ENCODE results near the gene REEP5.
"Not testable (repeated sequence)": the region's sequence is repeated elsewhere in the genome, so short reads cannot be mapped to it uniquely, and the experiment has no call there.

Gene REEP5

DNA sequence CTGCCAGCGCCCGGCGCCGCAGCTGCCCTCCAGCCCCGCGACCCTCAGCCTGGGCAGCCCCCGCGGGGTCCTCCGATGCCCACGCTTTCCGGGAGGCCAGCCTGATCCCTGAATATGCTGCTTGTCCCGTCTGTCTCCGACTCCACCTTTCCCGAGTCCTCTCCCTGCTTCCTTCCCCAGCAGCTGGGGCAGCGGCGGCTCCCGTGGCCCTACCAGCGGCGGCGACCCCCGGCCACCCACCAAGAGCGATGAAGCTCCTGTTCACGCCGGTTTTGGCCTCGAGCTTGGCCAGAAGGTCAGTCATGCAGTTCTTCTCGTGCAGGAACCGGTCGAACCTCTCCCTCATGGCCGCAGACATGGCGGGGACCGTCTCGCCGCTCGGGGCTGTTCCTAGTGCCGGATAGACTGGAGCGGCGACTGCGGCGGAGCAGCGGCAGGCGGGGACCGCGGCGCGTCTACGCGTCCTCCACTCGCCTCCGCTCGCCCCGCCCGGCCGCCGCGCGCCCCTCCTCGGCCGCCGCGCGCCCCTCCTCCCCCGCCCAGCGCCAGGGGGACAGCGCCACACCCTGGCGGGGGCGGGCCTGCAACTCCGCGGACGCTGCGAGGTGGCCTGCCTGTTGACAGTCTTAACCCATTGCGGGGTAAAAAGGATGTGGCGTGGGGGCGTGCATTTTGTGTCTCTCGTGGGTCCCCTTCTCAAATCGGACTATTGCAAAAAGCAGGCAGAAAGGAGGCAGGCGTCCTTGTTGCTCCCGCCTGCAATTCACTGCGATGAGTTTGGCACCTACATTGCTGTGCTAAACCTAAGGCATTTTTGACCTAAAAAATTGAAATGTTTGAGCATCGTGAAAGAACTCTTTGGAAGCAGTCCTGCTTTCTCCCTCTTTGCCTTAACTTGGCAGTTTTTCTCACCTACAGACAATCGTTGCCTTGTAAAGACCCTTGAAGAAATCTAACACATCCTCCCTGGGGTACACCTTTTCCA lies at the start of gene REEP5:
Gene REEP5, minus strand, starts transcription at position 395 of the 985 bp plus-strand sequence. Its CDS starts 37 bp downstream, at position 358.
- peak; percentile 96 for DNase-seq (ENCODE audit: low spot score)

DNA sequence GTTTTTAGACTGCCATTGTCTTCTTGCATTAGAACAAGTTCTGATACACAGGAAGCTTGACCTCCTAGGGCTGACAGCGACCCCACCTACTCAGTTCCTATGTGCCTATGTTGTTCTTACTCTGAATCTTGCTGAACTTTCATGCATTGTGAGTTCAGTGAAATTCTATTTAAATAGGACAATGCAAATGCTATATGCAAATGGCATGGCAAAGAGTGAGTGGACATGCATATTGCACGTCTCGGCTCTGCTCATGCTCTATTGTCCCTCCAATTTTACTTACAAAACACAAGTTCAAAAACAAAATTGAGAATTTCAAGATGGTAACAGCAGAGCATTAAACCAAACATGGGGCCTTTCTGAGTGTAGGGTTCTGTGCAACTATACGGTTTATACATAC lies 49.2 kb upstream of the REEP5 start:
- no peak for DNase-seq (ENCODE audit: low spot score)

DNA sequence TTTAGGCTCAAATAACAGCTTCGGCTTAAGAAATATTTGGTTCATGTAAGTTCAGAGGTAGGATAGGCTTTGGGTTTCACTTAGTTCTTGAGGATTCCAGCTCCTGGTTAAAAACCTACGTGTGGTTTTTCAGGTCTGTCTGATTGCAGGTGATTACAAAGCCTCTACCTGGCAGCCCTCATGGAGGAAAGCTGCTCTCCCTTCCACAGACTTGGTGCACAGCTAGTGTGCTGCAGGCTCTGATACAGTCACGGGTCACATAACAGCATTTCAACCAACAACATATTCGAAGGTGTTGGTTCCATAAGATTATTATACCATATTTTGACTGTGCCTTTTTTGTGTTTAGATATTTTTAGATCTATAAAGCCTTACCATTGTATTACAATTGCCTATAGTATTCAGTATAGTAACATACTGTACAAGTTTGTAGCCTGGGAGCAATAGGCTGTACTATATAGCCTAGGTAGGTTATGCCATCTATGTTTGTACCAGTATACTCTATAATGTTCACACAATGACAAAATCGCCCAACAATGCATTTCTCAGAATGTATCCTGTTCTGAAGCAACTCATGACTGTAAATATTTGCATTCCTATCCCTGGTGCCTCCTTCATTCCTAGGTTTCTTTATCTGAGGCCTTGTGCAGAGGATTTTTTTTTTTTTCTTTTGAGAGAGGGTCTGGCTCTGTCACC lies 46.5 kb upstream of the REEP5 start:
- DNase-seq (ENCODE audit: low spot score) = no peak

DNA sequence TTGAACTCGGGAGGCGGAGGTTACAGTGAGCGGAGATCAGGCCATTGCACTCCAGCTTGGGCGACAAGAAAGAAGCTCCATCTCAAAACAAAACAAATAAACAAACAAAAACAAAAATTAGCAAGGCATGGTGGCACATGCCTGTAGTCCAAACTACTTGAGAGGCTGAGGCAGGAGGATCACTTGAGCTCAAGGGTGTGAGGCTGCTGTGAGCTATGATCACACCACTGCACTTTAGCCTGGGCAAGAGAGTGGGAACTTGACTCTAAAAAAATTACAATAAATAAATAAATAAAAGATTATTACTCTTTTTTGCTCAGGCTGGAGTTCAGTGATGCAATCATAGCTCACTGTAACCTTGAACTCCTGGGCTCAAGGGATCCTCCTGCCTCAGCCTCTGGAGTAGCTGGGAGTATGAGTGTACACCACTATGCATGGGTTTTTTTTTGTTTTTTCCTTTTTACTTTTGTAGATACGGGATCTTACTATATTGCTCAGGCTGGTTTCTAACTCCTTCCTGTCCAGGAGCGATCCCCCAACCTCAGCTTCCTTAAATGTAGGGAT lies 45.6 kb upstream of the REEP5 start:
- DNase-seq (ENCODE audit: low spot score) = no peak

DNA sequence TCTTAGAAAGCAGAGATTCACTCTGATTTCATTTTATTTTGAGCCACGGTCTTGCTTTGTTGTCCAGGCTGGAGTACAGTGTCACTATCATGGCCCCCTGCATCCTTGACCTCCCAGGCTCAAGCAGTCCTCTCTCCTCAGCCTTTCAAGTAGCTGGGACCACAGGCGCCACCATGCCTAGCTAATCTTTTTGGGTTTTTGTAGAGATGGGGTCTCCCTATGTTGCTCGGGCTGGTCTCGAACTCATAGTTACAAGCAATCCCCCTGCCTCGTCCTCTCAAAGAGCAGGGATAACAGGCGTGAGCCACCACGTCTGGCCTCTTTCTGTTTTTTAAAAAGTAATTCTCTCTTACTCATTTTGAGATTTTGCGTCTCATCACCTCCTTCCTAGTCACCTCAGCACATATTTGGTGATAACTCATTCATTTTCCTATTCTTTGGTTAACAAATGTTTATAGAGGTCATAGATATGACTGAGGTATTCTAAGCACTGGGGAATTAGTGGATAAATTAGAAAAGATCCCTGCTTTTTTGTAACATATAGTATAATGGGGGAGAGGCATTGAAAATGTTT lies 43.8 kb upstream of the REEP5 start:
- no peak for DNase-seq (ENCODE audit: low spot score)

DNA sequence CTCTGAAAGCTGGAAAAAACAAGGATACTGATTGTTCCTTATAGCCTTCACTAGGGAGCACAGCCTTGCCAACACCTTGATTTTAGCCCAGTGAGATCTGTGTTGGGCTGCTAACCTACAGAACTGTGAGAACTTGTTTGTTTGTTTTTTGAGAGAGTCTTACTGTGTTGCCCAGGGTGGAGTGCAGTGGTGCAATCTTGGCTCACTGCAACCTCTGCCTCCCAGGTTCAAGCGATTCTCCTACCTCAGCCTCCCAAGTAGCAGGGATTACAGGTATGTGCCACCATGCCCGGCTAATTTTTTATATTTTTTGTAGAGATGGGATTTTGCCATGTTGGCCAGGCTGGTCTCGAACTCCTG lies 41.3 kb upstream of the REEP5 start:
- not testable (repeated sequence) for DNase-seq (ENCODE audit: low spot score)

DNA sequence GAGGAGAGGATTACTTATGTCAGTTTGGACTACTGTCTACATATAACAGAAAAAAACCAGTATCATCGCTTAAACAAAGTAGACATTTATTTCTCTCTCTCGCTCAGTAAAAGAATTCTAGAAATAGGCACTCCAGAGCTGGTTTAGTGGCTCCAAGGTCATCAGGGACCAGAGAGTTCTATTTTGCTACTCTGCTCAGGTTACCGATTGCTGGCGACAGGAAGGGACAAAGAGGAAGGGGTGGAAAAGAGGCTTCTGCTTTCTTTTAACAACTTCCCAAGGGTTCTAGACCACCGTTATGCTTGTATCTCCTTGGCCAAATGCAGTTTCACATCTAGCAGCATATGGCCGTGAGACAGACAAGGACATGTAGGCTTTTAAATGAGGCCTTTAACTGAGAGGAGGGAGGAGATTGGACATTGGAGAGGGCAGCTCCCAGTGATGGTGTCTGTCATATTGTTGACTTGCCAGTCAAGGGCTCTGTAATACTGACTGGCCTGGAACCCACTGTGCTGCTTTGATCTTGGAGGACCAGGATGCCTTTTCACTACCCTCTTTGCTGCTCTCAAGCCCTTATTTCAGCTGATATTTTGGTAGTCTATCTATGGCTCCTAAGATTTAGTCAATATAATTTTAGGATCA lies 39.0 kb upstream of the REEP5 start:
- DNase-seq (ENCODE audit: low spot score) = no peak

DNA sequence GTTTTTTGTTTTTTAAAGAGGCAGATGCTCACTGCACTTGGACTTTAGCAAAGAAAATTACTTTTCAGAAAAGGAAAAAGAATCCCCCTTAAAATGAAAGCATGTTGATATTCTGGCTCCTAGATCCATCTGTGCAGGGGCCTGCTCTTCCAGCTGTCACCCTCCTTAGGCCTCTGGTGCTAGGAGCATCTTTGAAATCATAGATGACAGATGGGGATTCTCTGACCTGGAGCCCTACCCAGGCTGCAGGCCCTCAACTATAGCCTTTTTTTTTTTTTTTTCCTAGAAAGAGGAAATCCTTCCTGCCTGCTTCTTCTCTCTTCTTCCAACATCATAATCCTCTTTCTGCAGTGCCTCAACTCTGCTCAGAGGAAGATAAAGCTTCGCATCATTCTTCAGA lies 38.3 kb upstream of the REEP5 start:
- no peak for DNase-seq (ENCODE audit: low spot score)

DNA sequence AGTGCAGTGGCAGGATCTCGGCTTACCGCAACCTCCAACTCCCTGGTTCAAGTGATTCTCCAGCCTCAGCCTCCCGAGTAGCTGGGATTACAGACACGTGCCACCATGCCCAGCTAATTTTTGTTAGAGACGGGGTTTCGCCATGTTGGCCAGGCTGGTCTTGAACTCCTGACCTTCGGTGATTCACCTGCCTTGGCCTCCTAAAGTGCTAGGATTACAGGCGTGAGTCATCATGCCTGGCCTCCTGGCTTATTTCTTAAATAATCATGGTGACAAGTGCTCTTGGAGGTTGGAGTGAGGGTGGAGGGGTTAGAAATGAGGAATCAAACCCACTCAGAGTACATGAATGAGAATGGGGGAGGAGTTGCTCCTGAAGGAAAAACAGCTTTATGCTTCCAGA lies 37.8 kb upstream of the REEP5 start:
- not testable (repeated sequence) for DNase-seq (ENCODE audit: low spot score)

DNA sequence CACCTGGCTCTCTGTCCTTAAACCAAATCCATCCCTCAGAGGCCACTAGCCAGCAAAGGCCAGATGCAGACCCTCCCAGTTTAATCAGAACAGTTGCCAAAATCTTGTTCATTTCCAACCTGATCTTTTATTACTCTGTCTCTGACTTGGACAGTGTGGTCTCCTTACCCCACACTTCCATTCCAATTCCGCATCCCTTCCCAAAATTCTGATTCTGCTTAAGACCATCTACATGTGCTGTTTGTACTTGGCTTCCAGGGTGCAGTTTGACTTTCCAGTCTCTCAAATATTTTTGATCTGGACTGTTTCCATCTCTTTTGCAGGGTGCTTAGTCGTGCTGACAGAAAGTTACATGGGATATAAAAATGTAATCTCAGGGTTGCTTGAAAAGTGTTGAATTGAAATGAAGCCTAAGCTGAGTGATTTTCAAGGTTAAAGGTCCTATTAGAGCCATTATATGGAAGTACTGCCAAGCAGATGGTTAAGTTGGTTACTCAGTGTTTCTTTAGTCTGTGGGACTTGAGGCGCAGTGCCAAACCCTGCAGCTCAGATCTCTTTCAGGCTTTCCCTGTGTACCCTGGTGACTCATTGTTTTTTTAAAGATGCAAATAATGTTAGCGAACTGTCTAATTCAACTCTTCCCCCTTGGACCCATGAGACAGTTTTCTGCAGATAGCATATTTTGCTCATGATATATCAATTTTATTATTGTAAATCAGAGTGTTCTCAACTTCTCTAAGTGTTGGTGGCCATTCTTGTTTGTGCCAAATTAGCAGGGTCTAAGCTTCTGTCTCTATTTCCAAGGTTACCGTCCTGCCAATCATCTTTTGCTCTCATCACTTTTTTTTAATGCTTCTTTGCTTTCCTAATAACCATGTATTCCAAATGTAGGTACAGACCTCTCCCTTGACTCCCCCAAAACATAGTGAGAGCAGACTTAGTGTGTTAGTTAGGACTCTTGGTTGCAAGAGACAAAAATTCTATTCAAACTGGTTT lies 36.4 kb upstream of the REEP5 start:
- peak; percentile 71 for DNase-seq (ENCODE audit: low spot score)

DNA sequence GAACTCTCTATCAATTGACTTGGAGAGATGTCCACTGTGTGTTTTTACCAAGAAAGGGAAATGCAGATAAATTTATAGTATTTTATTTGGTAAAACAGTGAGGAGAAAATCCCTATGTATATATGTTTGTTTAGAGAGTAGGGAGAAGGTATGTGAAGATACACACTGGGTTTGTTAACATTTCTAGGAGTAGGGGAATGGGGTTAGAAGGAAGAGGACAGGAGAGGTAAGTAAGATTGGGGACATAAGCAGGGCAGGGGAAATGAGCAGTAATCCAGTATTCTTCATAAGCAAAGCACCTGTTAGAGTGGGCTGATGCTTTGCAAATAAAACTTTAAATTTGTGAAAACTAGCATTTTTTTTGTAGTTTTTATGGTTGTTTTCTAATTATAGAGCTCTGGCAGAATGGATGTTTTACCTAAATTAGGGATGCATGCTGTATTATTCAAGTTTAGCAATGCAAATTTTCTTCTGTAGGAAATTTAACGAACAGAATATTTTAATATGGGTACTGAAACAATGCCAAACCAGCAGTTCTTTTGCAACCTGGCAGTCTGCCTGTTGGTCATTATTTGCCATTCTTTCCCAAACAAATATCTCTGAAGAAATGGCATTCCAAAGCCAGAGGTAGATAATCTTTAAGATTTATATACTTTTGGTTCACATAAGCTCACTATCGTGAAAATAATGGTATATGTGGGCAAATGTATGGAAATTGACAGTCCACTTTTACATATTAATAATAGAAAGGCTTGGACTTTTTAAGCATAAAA lies 35.2 kb upstream of the REEP5 start:
- DNase-seq (ENCODE audit: low spot score) = no peak

DNA sequence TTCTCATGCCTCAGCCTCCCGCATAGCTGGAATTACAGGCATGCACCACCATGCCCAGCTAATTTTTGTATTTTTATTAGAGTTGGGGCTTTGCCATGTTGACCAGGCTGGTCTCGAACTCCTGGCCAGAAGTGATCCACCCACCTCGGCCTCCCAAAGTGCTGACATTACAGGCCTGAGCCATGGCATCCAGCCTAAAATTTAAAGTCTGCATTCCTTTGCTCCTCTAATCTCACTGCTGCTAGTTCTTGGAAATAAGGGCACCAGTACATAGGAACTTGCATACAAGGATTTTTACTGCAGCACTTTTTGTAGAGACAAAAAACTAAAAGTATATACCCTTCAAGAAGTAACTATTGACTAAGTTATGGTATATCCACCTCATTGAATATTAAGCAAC lies 34.6 kb upstream of the REEP5 start:
- DNase-seq (ENCODE audit: low spot score) = no peak

DNA sequence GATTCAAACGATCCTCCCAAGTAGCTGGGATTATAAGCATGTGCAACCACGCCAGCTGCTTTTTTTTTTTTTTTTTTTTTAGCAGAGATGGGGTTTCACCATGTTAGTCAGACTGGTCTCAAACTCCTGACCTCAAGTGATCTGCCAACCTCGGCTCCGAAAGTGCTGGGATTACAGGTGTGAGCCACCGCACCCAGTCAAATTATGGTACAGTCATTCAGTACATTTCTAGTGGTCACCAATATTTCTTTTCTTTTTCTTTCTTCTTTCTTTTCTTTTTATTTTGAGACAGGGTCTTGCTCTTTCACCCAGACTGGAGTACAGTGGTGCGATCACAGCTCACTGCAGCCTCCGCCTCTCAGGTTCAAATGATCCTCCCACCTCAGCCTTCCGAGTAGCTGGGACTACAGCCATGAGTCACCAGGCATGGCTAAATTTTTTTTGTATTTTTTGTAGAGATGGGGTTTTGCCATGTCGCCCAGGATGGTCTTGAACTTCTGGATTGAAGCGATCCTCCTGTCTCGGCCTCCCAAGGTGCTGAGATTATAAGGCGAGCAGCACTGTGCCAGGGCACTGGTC lies 29.2 kb upstream of the REEP5 start:
- no peak for DNase-seq (ENCODE audit: low spot score)

DNA sequence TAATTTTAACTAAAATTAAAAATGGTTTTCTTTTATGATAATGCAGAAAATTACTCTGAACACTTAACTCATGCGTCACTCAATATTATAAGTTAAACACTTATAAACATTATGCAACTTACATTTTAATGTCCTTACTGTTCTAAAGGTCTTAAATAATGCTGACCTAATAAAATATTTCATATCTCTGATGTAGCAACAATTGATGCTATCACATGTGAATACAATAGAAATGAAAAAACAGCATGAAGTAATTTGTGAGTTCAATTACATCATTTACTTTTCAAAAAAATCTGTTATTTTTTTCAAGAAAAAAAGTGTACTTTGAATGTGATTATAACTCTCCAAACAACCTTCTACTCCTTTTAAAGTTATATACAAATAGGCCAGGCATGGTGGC lies 26.4 kb upstream of the REEP5 start:
- no peak for DNase-seq (ENCODE audit: low spot score)

DNA sequence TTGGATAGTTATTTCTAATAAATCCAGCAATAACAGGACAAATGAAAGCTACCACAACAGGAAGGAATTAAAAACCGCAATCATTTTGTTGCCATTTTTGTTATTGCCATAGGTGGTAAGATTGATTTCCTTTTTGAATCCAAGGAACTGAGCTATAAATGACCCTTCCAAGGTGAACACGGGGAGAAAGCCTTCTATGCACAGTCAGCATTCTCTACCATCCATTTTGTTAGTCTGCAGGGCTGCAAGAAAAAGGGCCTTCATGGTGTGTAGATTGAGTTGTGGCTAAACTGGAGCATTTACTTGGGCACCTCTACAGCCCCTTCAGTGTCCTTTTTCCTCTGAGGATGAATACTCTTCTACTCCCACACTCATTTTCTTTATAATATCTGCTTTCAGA lies 18.6 kb upstream of the REEP5 start:
- no peak for DNase-seq (ENCODE audit: low spot score)

DNA sequence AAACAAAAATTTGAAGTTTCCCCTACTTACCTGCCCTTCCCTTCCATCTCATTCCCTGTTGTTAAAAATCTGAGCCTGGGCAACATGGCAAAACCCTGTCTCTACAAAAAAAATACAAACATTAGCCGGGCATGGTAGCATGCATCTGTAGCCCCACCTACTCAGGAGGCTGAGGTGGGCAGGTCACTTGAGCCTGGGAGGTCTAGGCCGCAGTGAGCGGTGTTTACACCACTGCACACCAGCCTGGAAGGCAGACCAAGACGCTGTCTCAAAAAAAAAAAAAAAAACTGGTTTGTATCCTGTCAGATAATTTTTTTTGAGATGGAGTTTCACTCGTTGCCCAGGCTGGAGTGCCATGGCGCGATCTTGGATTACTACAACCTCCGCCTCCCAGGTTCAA lies 16.3 kb upstream of the REEP5 start:
- no peak for DNase-seq (ENCODE audit: low spot score)

DNA sequence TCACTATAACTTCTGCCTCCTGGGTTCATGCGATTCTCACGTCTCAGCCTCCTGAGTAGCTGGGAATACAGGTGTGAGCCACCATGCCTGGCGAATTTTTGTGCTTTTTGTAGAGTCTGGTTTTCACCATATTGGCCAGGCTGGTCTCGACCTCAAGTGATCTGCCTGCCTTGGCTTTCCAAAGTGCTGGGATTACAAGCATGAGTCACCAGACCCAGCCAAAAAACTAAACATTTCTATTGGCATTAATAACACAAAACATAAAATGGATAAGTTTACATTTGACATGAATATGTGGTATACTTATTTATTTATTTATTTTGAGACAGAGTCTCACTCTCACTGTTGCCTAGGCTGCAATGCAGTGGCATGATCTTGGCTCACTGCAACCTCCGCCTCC lies 13.6 kb upstream of the REEP5 start:
- no peak for DNase-seq (ENCODE audit: low spot score)

DNA sequence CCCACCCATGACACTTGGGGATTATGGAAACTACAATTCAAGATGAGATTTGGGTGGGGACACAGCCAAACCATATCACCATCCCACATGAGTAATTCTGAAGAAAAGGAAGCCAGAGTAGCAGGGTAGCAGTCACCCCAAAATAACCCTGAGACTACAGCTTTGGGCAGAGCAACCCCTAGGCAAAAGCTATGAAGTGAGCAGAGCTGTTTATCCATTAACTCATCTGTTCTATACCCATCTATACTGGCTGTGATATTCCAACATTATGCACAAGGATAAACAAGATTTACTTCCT lies 12.3 kb upstream of the REEP5 start:
- no peak for DNase-seq (ENCODE audit: low spot score)

DNA sequence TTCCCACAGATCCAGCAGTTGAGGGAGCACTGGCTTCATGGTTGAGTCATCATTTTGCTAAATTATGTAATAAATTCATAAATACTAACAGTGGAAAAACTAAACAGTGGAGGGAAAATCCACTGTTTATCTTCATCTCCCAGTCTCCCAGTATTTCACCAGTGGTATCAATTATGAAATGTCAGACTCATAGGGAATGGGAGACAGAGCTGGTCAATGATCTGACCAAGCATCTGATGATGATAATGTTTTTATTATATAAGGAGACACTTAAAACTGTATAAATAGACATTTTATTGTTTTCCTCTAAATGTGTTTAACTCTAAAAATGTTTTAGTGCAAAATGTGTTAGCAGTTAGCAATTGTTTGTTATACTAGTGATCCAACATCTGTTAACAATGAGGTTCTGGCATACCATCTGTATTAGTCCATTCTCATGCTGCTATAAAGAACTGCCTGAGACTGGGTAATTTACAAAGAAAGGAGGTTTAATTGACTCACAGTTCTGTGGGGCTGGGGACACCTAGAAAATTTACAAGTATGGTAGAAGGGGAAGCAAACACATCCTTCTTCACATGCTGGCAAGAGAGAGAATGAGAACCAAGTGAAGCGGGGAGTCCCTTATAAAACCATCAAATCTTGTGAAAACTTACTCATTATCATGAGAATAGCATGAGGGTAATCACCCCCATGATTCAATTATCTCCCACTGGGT lies 11.8 kb upstream of the REEP5 start:
- DNase-seq (ENCODE audit: low spot score) = peak; percentile 49
